Activated CD8-positive, alpha-beta memory T cell treated with anti-CD3 and anti-CD28 coated beads, Interleukin-2, amount 50 U/mL, for 24 hours (primary cell): ENCODE data around the gene NSMCE1.
"Not testable (repeated sequence)": the region's sequence is repeated elsewhere in the genome, so short reads cannot be mapped to it uniquely, and the experiment has no call there.

Source experiments
- DNase-seq: peaks from one replicate; pipeline ENCODE4 v3.0.0-alpha.2; 2020; ENCODE audit errors: extremely low read depth

Gene NSMCE1

DNA sequence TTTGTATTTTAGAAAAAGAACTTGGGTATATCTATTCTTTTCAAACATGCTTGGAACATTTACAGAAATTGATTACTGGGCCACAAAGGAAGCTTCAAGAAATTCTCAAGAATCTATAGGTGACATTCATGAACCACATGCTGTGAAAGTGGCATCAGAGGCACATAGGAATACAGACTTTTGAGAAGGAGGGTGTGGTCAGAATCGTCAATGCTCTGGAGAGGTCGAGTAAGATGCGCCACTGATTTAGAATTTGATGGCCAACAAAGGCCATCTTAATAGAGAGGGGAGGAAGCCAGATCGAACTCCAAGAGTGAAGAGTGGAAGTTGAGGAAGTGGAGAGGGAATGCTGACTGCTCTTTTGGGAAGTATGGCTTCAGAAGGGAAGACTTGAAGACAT is 3.5 kb upstream of the NSMCE1 start:
- no peak for DNase-seq

- DNase-seq: no peak
These were observed 1.8 kb upstream of the NSMCE1 start for GRCh38 chr16:27270349-27270748.

GRCh38 chr16:27269300-27270150 is 953 bp upstream of the NSMCE1 start:
- no peak for DNase-seq

GRCh38 chr16:27267037-27267677 is 1.4 kb downstream of the NSMCE1 start:
- DNase-seq: no peak

- no peak for DNase-seq
These were observed 2.6 kb downstream of the NSMCE1 start for GRCh38 chr16:27265982-27266381.

DNA sequence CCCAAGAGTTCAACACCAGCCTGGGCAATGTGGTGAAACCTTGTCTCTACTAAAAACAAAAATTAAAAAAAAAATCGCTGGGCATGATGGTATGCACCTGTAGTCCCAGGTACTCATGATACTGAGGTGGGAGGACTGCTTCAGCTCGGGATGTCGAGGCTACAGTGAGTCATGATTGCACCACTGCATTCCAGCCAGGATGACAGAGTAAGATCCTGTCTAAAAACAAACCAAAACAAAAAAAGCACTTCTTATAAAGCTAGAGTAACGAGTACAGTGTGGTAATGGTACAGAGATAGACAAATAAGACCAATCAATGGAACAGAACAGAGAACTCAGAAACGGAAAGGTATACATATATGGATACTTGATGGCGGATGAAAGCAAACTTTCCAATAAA is 4.4 kb downstream of the NSMCE1 start:
- no peak for DNase-seq

- DNase-seq: not testable (repeated sequence)
These were observed 5.6 kb downstream of the NSMCE1 start for GRCh38 chr16:27262904-27263423.

DNA sequence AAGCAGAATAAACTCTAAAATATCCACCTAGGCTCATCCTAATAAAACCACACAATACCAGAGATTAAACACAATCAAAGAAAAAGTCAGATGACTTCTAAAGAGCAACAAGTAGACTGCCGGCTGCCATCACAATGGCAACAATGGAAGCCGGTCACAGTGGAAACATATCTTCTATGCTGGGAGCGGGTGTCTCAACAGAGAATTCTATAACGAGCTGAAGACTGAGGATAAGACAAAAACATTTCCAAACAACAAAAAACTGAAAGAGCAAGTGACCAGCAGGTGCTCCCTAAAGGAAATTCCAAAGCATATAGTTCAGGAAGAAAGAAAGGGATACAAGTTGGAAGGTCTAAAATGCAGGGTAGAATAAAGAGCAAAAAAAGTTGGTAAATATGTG is 8.9 kb downstream of the NSMCE1 start:
- DNase-seq: no peak

GRCh38 chr16:27258241-27258734 is 10.3 kb downstream of the NSMCE1 start:
- no peak for DNase-seq

GRCh38 chr16:27257271-27257670 is 11.3 kb downstream of the NSMCE1 start:
- DNase-seq: no peak

DNA sequence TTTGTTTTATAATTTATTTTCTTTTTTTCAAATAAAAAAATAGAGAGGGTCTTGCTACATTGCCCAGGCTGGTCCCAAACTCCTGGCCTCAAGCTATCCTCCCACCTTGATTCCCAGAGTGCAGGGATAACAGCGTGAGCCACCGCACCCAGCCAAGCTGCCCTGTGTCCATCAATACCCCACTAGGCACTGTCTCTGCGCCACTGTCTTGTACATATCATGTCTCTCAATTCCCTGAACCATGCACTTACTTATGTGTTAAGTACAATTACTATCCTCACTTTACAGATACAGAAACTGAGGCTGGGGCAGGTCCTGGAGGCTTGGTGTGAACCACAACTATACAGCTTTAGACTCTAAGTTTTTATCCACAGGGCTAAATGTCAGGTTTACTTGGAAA is 11.7 kb downstream of the NSMCE1 start:
- DNase-seq: no peak

DNA sequence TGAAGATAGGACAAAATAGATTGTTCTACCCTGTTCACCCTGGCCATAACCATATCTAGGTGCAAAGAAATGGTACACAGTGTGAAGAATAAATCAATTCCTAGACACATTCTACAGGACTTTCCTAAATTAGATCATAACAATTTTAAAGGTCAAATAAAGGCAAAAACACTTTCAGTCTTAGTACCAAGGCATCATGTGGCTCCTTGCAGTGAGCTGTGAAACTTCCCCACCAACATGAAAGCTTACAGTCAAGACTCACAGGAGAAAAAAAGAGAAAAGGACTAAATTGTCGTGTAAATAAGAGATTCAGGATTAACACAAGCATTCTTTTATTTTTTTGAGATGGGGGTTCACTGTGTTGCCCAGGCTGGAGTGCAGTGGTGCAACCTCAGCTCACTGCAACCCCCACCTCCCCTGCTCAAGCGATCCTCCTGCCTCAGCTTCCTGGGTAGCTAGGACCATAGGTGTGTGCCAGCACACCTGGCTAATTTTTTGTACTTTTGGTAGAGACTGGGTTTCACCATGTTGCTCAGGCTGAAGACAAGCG is 14.2 kb downstream of the NSMCE1 start:
- DNase-seq: no peak

DNA sequence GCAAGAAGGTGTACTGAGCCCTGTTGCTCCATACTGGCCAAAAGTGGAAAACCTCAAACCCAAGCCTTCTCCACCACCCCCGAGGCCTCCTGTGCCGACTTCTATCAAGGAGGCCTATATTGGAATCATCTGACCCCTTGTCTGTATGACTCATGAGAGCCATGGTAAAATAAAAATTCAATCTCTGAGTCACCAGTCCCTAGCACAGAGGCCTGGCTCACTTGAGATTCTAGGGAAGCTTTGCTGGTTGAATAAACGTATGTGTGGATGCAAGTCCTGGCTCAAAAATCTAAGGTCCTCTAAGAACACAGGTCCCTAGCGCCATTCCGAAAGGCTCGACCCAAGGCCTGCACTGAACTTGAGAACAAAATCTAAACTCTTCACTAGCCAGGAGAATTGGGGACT is 15.0 kb downstream of the NSMCE1 start:
- DNase-seq: no peak

- DNase-seq: no peak
These were observed 16.4 kb downstream of the NSMCE1 start for GRCh38 chr16:27252206-27252585.

DNA sequence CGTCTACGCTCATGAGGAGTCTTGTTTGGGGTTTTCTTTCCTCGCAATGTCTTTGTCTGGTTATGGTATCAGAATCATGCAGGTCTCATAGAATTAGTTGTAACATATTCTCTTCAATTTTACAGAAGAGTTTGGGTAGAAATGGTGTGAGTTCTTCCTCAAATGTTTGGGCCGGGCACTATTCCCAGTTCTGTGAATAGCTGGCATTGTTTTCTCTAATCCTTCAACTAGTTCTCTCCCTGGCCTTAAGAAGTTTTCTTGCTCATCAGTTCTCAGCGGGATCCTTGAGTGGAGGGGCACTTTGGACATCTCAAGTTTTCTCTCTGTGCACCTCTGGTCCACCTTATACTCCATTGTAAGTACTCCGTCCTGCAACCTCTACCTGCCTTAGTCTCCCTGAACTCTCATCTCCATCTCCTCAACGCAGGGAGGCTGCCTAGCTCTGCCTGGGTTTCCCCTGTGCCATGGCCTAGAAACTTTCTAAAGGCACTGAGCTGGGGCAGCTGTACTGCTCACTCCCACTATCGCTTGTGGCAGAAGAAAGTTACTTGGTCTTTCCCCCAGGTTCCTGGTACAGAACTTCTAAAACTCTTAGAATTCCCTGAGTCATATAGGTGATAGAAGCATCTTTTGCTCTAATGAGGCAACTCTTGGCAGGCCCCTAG is 16.9 kb downstream of the NSMCE1 start:
- no peak for DNase-seq

GRCh38 chr16:27248886-27249285 is 19.7 kb downstream of the NSMCE1 start:
- DNase-seq: not testable (repeated sequence)

DNA sequence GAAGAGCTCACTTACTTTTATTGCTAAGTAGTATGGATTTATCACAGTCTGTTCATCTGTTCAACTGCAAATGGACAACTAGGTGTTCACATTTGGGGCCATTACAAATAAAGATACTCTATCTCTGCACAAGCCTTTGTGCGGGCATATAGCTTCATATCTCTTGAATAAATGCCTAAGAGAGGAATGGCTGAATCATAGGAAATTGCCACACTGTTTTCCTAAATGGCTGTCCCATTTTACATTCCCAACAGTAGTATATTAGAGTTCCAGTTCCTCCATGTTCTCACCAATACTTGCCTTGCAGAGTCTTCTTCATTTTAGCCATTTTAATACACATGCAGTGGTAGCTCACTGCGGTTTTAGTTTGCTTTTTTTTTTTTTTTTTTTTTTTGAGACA is 20.5 kb downstream of the NSMCE1 start:
- DNase-seq: no peak

DNA sequence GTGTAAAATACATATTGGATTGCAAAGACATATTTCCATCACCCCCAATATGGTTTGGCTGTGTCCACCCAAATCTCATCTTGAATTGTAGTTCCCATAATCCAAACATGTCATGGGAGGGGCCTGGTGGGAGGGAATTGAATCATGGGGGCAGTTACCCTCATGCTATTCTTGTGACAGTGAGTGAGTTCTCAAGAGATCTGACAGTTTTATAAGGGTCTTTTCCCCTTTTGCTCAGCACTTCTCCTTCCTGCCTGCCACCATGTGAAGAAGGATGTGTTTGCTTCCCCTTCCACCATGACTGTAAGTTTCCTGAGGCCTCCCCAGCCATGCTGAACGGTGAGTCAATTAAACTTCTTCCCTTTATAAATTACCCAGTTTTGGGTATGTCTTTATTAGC is 21.5 kb downstream of the NSMCE1 start:
- DNase-seq: not testable (repeated sequence)

GRCh38 chr16:27246439-27246838 is 22.1 kb downstream of the NSMCE1 start:
- no peak for DNase-seq

DNA sequence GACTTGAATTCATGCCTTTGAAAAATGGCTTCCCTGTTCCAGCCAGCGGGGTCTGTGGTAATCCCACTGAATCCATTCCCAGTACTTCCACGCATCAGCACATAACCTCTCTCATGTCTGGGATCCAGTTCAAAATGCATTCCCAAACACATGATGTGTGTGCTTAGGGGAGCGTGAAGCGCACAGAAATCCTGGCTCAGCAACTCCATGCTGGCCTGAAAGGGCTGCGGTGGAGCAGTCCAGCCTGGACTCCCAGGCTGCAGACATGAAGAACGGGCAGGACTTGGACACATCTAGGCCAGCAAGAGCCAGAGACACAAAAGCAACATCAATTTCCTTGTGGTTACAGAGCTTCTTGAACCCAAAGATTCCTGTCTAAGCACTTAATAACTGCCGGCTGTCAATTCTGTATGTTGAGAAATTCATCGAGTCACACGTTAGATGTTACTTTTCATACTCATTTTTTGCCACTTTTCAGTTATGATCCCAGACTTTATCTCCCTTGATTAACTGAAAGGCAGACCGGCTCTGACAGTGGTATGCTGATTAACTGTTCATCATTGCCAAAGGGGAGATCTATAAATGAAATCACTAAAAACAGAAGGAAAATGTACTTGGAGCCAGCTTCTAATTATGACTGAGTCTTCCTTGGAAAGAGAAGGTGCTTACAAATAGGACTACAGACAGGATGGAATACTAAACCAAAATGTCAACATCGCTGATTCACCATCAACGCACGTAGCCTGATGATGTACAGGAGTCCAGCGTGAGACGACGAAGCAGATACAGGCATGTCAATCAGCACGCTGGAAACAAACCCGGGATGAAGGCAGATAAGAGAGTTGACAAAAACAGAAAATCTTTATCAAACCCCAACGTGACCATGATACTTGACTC is 23.0 kb downstream of the NSMCE1 start:
- no peak for DNase-seq

DNA sequence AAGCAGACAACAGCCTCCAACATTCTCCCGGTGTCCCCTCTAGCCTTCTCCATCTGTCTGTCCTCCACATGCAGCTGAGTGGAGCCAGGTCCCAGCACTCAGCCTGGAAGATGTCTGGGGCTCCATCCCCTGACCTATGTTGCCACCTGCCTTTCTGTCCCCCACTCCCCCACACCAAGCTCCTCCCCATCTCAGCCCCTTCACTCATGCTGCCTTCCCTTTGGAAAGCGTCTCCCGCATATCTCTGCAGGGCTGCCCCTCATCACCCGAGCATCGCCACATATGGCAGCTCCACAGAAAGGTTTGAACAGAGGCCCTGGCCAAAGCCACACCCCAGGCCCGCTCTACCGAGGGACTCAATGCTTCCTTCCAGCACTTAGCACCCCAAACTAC is 24.2 kb downstream of the NSMCE1 start:
- no peak for DNase-seq
